ENCODE data around the gene ROGDI. TPM values are rescaled to one million over a fixed set of nuclear protein-coding genes. Genes with fewer than 3 reads are reported as not detected.

The ROGDI gene
- total and polyA plus RNA-seq, 12 donors: 32.4 to 194 (median 81.7) TPM

DNA sequence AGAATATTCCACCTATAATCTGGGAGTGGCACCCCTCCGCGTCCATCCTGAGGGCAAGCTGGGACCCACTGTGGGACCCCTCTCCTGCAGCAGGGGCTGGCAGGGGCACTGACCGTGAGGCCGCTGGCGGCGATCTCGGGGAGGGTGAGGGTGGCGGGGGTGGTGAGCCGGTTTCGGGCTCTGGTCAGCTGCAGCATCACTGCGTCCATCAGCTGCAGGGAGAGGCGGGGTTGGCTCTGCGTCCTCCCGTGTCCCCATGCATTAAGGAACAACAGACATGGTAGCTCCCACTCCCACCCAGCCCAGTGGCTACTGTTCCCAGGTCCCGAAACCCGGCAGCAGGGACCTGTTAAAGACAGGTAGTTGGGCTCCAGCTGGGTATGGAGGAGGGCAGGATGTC, 4.0 kb downstream of the ROGDI start:
- Histone ChIP-seq H3K27ac (no peak overlapping the region), H3K4me1 (replicated peaks in 1 of 2) (peaks cover 20 to 25% of the 10 kb centered on the region in 2 donors), H3K27me3 (no peaks in the 10 kb centered on the region), H3K36me3 (replicated peaks in 1 of 2) (peaks cover 0 to 33% of the 10 kb centered on the region in 2 donors), H3K4me3 (no peak overlapping the region), H3K9me3 (replicated peaks in 1 of 3) (no peaks in the 10 kb centered on the region)
- TF ChIP-seq POLR2A (IDR thresholded peaks at IDR 0.05) (no peak), CTCF (IDR thresholded peaks at IDR 0.05) (no peak)
- intact Hi-C loops (cut with DNase I): no loop called here
- no peak for DNase-seq
- 90 to 93% (median 93%) methylated on average over 12 to 16 of the region's 16 CpGs; no CpG with 5 or more reads in 1 of the 4 donors for WGBS, 4 donors

GRCh38 chr16:4797805-4798252, 4.6 kb downstream of the ROGDI start:
- Histone ChIP-seq H3K27me3 (no peaks in the 10 kb centered on the region), H3K9me3 (replicated peaks in 1 of 3) (no peaks in the 10 kb centered on the region), H3K4me3 (no peak overlapping the region), H3K36me3 (replicated peaks in 1 of 2) (peaks cover 0 to 33% of the 10 kb centered on the region in 2 donors), H3K27ac (no peak overlapping the region), H3K4me1 (replicated peaks in 1 of 2) (peaks cover 20 to 21% of the 10 kb centered on the region in 2 donors)
- intact Hi-C loops (cut with DNase I): no loop called here
- DNase-seq: no peak
- WGBS, 4 donors: 85 to 87% (median 85%) methylated on average over 17 to 22 of the region's 22 CpGs
- TF ChIP-seq CTCF (IDR thresholded peaks at IDR 0.05) (no peak), POLR2A (IDR thresholded peaks at IDR 0.05) (no peak)

GRCh38 chr16:4796982-4797804, 5.2 kb downstream of the ROGDI start:
- no peaks in the 10 kb centered on the region for H3K9me3 ChIP-seq (replicated peaks in 1 of 3)
- no peaks in the 10 kb centered on the region for H3K27me3 ChIP-seq
- H3K4me1 ChIP-seq (replicated peaks in 1 of 2): peaks cover 20 to 21% of the 10 kb centered on the region in 2 donors
- no peak overlapping the region for H3K4me3 ChIP-seq
- no peak for DNase-seq
- 74 to 85% (median 78%) methylated on average over 14 to 21 of the region's 21 CpGs for WGBS, 4 donors
- peaks cover 0 to 33% of the 10 kb centered on the region in 2 donors for H3K36me3 ChIP-seq (replicated peaks in 1 of 2)
- TF ChIP-seq POLR2A (IDR thresholded peaks at IDR 0.05) (no peak), CTCF (IDR thresholded peaks at IDR 0.05) (no peak)
- H3K27ac ChIP-seq: no peak overlapping the region
- intact Hi-C loops (cut with DNase I): no loop called here

DNA sequence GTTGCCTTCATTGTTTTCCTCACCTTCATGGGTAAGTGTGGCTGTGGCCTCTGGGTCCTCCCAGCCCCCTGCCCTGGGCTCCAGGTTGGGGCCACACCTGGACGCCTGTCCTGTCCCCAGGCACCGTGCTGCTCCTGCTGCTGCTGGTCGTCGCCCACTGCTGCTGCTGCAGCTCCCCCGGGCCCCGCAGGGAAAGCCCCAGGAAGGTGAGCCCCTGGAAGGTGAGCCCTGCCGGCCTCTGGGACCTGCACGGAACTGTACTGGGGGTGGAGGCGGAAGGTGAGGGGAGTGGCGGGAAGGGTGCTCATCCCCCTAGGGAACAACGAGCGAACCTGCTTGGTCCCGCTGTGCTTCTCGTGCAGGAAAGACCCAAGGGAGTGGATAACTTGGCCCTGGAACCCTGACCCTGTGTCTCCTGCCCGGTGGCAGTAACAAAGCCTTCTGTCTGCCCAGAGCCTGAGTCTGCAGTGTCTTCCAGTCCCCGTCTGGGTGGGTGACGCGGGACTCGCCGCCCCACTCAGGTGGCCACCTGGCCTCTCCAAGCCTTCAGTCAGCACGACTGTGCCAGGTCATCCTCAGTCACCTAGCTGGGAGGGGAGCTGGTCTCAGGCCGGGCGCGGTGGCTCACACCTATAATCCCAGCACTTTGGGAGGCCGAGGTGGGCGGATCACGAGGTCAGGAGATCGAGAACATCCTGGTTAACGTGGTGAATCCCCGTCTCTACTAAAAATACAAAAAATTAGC, 6.4 kb downstream of the ROGDI start:
- H3K4me3 ChIP-seq: no peak overlapping the region

More for the DNA sequence above, 6.4 kb downstream of the ROGDI start:
- H3K27me3 ChIP-seq: no peaks in the 10 kb centered on the region
- WGBS, 4 donors: 91 to 97% (median 92%) methylated on average over 16 to 30 of the region's 30 CpGs
- H3K9me3 ChIP-seq (replicated peaks in 1 of 3): no peaks in the 10 kb centered on the region
- no peak overlapping the region for H3K27ac ChIP-seq
- peaks cover 11 to 12% of the 10 kb centered on the region in 2 donors for H3K4me1 ChIP-seq (replicated peaks in 1 of 2)
- peaks cover 0 to 33% of the 10 kb centered on the region in 2 donors for H3K36me3 ChIP-seq (replicated peaks in 1 of 2)
- TF ChIP-seq POLR2A (IDR thresholded peaks at IDR 0.05) (no peak), CTCF (IDR thresholded peaks at IDR 0.05) (no peak)
- intact Hi-C loops (cut with DNase I): no loop called here
- DNase-seq: no peak

All from adrenal gland (tissue), 12 donors.